ENCODE data around the gene VPS41. TPM values are rescaled to one million over a fixed set of nuclear protein-coding genes. Genes with fewer than 3 reads are reported as not detected.
A peak's percentile ranks its signal among the peaks of the same experiment; 100 is the strongest.

Gene VPS41
- total and polyA plus RNA-seq, 2 of the 13 experiments (the other 11 are each of a cell fraction or from before 2014, with no cell fraction given): 12.1 to 43.4 TPM

DNA sequence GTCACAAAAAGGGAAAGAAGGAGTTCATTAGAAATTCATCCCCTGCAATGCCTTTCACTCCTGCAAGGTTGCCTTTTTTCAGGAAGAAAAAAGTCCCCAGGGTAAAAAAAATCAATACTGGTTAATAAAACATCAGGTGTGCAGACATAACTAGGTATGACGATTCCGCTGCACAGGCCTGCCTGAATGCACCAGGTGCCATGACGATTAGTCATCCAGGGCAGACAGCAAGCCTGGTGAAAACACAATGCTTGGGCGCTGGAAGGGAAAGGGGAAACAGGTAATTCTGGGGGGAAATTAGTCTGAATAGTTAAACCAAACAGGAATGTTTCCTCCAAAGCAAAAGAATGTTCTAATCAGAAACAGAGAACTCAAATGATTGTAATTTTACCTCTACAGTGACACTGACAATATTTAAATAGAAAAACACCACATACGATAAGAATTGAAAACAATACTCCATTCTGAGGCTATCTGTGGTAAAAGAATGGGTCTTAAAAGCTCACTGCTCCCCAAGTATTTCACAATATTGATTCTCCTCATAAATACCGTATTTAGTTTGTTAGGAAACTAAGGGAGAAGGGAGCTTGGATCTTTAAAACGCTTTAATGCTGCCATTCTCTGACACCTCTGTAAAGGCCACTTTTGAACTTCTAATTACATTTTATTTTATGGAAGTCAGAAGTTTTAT is 45.2 kb downstream of the VPS41 start:
- ATAC-seq: peak; percentile 95
- Histone ChIP-seq H3K27ac (ENCODE audit: extremely low read length, insufficient read depth, low read length) (peak overlapping the region; percentile 55), H3K9me3 (ENCODE audit: low read length) (no peaks in the 10 kb centered on the region), H4K20me1 (ENCODE audit: insufficient read depth, low read length) (no peaks in the 10 kb centered on the region), H2AFZ (ENCODE audit: low read length) (peak overlapping the region; percentile 17), H3K4me1 (ENCODE audit: insufficient read depth, low read length) (peaks cover 21% of the 10 kb centered on the region), H3K79me2 (ENCODE audit: insufficient read depth, low read length) (no peaks in the 10 kb centered on the region), H3K4me3 (replicated peaks in 1 of 3; ENCODE audit: insufficient read depth in 1 of 3, low read depth in 2 of 3, low read length in 3 of 3) (peak overlapping the region in 1 of 3 experiments; percentile 29; a peak in 1 of 6 replicates), H3K4me2 (ENCODE audit: low read depth, low read length) (peak overlapping the region; percentile 46), H3K36me3 (replicated peaks in 1 of 2; ENCODE audit: control insufficient read depth in 1 of 2, insufficient read depth in 2 of 2, low read length in 2 of 2) (peaks cover 3 to 21% of the 10 kb centered on the region in 2 experiments), H3K27me3 (ENCODE audit: control insufficient read depth in 1 of 2, insufficient read depth in 2 of 2, low read length in 2 of 2) (no peaks in the 10 kb centered on the region), H3K9ac (ENCODE audit: insufficient read depth, low read depth, low read length) (0 out of 2 replicates have a peak overlapping the region, but pooled peaks have one; percentile 2)
- CTCF ChIA-PET (ENCODE audit: low intra/inter-chr PET ratio, low total read pairs): no interaction called here
- peak; percentile 54 for FAIRE-seq
- intact Hi-C loops (cut with micrococcal nuclease; ENCODE audit: unreplicated experiment) (no loop called here), in situ Hi-C loops (cut with HindIII; ENCODE audit: extremely low pct_ligation_motif_present, low pct_unique_long_range_greater_than_20kb) (no loop called here)
- 20% methylated on average over 7 of the region's 7 CpGs for WGBS (ENCODE audit: low lambda C conversion rate)
- peak; percentile 67 for DNase-seq (ENCODE audit: low spot score)
- no TSS peak for BruUV-seq (replicated peaks)
- POLR2A ChIA-PET: no interaction called here
- TF ChIP-seq HDAC2 (CRISPR knock-in tag; IDR thresholded peaks at IDR 0.05): 0 out of 2 replicates have a peak, but pooled peaks have one; percentile 24
- no peak for TF ChIP-seq AGO2 (optimal IDR thresholded peaks at IDR 0.05; ENCODE audit: low read depth, low read length)
- TF ChIP-seq SRSF4 (IDR thresholded peaks at IDR 0.05; ENCODE audit: low read depth, low read length, poor library complexity, severe bottlenecking): no peak
- TF ChIP-seq TARDBP (CRISPR knock-in tag; IDR thresholded peaks at IDR 0.05): no peak
- TF ChIP-seq, protein P1, sequence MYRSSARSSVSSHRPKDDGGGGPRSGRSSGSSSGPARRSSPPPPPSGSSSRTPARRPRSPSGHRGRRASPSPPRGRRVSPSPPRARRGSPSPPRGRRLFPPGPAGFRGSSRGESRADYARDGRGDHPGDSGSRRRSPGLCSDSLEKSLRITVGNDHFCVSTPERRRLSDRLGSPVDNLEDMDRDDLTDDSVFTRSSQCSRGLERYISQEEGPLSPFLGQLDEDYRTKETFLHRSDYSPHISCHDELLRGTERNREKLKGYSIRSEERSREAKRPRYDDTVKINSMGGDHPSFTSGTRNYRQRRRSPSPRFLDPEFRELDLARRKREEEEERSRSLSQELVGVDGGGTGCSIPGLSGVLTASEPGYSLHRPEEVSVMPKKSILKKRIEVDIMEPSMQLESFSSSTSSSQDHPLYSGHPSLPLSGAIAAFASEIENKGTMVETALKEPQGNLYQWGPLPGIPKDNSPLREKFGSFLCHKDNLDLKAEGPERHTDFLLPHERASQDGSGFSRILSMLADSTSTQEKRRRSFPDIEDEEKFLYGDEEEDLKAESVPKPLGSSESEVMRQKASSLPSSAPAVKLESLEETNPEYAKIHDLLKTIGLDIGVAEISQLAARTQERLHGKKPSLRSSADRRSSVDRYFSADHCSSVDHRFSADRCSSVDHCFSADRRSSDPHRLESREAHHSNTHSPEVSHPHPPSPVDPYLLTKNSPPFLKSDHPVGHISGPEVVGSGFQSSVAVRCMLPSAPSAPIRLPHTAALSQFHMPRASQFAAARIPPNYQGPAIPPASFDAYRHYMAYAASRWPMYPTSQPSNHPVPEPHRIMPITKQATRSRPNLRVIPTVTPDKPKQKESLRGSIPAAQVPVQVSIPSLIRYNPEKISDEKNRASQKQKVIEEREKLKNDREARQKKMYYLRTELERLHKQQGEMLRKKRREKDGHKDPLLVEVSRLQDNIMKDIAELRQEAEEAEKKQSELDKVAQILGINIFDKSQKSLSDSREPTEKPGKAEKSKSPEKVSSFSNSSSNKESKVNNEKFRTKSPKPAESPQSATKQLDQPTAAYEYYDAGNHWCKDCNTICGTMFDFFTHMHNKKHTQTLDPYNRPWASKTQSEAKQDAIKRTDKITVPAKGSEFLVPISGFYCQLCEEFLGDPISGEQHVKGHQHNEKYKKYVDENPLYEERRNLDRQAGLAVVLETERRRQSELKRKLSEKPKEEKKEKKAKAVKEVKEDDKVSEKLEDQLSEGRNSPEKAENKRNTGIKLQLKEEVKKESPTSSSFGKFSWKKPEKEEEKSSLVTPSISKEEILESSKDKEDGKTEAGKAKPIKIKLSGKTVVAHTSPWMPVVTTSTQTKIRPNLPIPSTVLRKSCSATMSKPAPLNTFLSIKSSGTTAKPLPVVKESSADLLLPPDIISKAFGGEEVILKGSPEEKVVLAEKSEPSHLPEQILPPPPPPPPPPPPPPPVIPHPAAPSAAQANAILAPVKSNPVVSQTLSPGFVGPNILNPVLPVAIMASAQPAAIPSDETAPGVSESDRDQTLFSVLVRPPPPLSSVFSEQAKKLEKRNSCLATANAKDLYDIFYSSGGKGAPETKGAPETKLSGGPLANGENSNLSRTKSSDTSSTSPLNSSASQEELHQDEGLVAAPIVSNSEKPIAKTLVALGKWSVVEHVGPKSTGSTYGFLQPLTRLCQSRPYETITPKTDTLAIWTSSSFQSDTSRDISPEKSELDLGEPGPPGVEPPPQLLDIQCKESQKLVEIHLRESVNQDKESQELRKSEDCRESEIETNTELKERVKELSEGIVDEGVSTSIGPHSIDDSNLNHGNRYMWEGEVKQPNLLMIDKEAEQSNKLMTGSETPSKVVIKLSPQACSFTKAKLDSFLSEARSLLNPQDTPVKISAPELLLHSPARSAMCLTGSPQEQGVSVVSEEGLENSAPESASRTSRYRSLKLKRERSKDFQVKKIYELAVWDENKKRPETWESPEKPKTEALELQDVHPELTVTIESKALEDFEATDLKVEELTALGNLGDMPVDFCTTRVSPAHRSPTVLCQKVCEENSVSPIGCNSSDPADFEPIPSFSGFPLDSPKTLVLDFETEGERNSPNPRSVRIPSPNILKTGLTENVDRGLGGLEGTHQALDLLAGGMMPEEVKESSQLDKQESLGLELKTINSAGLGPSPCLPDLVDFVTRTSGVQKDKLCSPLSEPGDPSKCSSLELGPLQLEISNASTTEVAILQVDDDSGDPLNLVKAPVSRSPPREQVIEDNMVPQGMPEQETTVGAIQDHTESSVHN (CRISPR knock-in tag; IDR thresholded peaks at IDR 0.05): no peak
- TF ChIP-seq ELF3 (CRISPR knock-in tag; IDR thresholded peaks at IDR 0.05): peak; percentile 27; the same call in 1 of the 2 replicates
- 0 out of 2 replicates have a peak, but pooled peaks have one; percentile 65 for TF ChIP-seq ARID3A (IDR thresholded peaks at IDR 0.05; ENCODE audit: low read depth, low read length)
- TF ChIP-seq ELF1 (CRISPR knock-in tag; IDR thresholded peaks at IDR 0.05): 0 out of 2 replicates have a peak, but pooled peaks have one; percentile 16
- TF ChIP-seq FOSL1 (CRISPR knock-in tag; IDR thresholded peaks at IDR 0.05; ENCODE audit: borderline replicate concordance): peak; percentile 43; the same call in 1 of the 2 replicates
- 0 out of 2 replicates have a peak, but pooled peaks have one; percentile 33 for TF ChIP-seq NCOA2 (CRISPR knock-in tag; IDR thresholded peaks at IDR 0.05)
- TF ChIP-seq ZNF781 (CRISPR knock-in tag; IDR thresholded peaks at IDR 0.05; ENCODE audit: borderline replicate concordance, not compliant biosample characterization): no peak
- TF ChIP-seq TFAP4 (IDR thresholded peaks at IDR 0.05; ENCODE audit: borderline replicate concordance, low read depth): peak; percentile 37; the same call in 1 of the 2 replicates
- peak; percentile 28; the same call in 1 of the 2 replicates for TF ChIP-seq SAP130 (CRISPR knock-in tag; IDR thresholded peaks at IDR 0.05; ENCODE audit: low read depth)

Data from HepG2 (cell line).